AG04450 (cell line): Measurements from ENCODE around the gene COX20. TPM values are rescaled to one million over a fixed set of nuclear protein-coding genes. Genes with fewer than 3 reads are reported as not detected.

Source experiments
- CTCF ChIA-PET: fragments of 300-600, 350-600 bp; formaldehyde crosslinking; extraction: SDS; loops from one replicate; lab custom pipeline; 2022; ENCODE audit warnings: antibody characterized with exemption, inconsistent platforms; lab: Charles Lee
- POLR2A ChIA-PET: fragments of 350-600 bp; formaldehyde crosslinking; extraction: SDS; loops from one replicate; lab custom pipeline; 2021; ENCODE audit warnings: antibody characterized with exemption, inconsistent platforms; lab: Yijun Ruan, JAX
- DNase-seq: peaks from one replicate; pipeline ENCODE4 v3.0.0-alpha.2; 2011; ENCODE audit warnings: low read depth, low spot score
- H3K27ac ChIP-seq: one replicate; pipeline ENCODE4 v1.5.1; 2012; ENCODE audit warnings: low read depth, low read length, control low read depth
- H3K27me3 ChIP-seq: one replicate; pipeline ENCODE4 v1.6.0; 2012; ENCODE audit warnings: low read length; ENCODE audit not compliant: control insufficient read depth, insufficient read depth
- H3K4me3 ChIP-seq: 2 replicates; pipeline ENCODE4 v1.5.1; 2011; ENCODE audit warnings: mild to moderate bottlenecking, low read depth, low read length, control low read depth
- H3K9me3 ChIP-seq: 2 replicates; pipeline ENCODE4 v1.5.1; 2012; ENCODE audit warnings: low read length; ENCODE audit not compliant: control insufficient read depth, insufficient read depth
- polyA plus RNA-seq: library from polyadenylated mRNA; depleted of rRNA; stranded (reverse); fragments of >200 nt; gene quantifications from 2 replicates; pipeline ENCODE4 v1.2.3, GENCODE V29; 2011
- TF ChIP-seq, protein P1 (sequence below): IDR thresholded peaks from 2 replicates; pipeline ENCODE4 v1.5.1; 2011; ENCODE audit warnings: low read depth, low read length, control low read depth, inconsistent platforms

COX20 gene
- polyA plus RNA-seq, 1 experiment: 45.8 TPM

DNA sequence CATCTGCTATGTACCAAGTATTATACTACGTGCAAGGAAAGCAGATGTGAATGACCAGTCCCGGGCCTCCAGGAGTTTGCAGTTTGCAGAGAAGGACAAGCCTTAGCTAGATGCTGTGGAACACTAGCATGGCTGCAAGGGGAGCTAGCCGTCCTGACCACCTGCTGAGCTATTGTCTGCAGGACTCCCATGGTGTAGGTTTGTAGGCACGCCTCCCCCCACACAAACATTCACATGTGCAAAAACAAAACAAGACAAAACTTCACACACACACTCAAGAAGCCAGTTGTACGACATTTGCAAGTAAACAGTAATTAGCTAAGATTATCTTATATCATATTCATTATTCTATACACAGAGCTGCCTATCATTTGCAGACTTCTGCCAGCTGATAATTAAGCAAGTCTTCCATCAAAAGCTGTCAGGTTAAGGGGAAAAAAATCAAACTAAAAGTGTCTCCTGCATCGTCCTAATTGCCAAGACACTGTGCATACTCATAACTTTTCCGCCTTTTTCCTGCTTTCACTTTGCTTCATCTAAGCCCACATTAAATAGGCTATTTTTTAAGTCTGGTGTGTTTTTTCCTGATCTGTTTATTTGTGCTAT is 39.6 kb downstream of the COX20 start:
- TF ChIP-seq, protein P1, sequence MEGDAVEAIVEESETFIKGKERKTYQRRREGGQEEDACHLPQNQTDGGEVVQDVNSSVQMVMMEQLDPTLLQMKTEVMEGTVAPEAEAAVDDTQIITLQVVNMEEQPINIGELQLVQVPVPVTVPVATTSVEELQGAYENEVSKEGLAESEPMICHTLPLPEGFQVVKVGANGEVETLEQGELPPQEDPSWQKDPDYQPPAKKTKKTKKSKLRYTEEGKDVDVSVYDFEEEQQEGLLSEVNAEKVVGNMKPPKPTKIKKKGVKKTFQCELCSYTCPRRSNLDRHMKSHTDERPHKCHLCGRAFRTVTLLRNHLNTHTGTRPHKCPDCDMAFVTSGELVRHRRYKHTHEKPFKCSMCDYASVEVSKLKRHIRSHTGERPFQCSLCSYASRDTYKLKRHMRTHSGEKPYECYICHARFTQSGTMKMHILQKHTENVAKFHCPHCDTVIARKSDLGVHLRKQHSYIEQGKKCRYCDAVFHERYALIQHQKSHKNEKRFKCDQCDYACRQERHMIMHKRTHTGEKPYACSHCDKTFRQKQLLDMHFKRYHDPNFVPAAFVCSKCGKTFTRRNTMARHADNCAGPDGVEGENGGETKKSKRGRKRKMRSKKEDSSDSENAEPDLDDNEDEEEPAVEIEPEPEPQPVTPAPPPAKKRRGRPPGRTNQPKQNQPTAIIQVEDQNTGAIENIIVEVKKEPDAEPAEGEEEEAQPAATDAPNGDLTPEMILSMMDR: no peak

DNA sequence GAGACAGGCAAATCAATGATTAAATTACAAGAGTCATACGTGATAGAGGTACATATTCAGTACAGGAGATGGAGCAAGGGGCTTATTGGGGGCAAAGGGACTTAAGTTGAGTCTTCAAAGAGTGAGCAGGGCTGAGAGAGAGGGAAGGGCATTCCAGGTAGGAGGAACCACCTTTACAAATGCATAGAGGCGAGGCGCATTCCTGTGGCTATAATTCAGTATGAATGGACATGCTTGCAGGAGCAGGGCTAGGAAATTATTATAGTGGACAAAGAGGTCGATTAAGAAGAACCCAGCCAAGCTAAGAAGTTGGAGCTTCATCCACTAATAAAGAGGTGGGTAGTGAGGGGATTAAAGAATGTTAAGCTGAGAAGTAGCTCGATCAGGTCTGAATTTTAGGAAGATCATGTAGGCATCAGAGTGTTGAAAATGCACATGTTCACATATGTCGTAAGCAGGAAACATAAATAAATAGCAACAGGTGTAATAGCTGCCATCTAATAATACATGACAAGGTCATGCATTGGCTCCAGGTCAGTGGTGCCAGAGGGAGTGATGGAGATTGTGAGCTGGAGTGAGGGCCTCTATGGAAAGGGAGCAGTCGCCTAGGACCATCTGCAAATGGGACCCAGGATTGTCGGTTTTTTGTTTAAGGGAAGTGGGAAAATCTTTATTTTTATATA is 40.9 kb downstream of the COX20 start:
- Histone ChIP-seq H3K4me3 (no peak overlapping the region), H3K27me3 (no peaks in the 10 kb centered on the region), H3K9me3 (no peaks in the 10 kb centered on the region; the same call in 1 of the 2 replicates), H3K27ac (no peak overlapping the region)
- TF ChIP-seq, protein P1: no peak
- POLR2A ChIA-PET: interaction anchor here (0.5 kb wide), 1 partner anchor 93 kb away, joined by 3 read pairs; a partner anchor contains a TSS
- DNase-seq: no peak
- CTCF ChIA-PET: interaction anchor here (0.5 kb wide), 1 partner anchor 8 kb away, joined by 4 read pairs; no protein-coding TSS in a partner anchor

More for the DNA sequence above, 39.6 kb downstream of the COX20 start:
- Histone ChIP-seq H3K27me3 (no peaks in the 10 kb centered on the region), H3K27ac (no peak overlapping the region), H3K9me3 (no peaks in the 10 kb centered on the region; the same call in 1 of the 2 replicates), H3K4me3 (no peak overlapping the region)
- no peak for DNase-seq
- POLR2A ChIA-PET: no interaction called here
- CTCF ChIA-PET: no interaction called here

DNA sequence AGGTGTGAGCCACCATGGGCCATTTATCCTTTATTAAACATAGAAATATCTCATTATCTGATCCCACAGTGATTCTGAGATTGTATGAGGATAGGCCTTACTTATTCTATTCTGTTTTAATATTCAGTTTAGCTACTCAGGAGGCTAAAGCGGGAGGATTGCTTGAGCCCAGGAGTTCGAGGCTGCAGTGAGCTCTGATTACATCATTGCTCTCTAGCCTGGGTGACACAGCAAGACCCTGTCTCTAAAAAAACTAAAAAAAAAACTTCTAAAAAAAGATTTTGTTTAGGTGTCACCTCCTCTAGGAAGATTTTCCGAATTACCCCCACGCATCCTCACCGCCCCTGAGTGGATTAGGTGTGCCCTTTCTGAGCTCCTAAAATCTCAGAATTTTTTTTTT is 43.2 kb downstream of the COX20 start:
- Histone ChIP-seq H3K9me3 (no peaks in the 10 kb centered on the region), H3K27ac (no peak overlapping the region), H3K4me3 (no peak overlapping the region), H3K27me3 (no peaks in the 10 kb centered on the region)
- TF ChIP-seq, protein P1: no peak
- ChIA-PET POLR2A (no interaction called here), CTCF (no interaction called here)
- no peak for DNase-seq

- Histone ChIP-seq H3K27me3 (no peaks in the 10 kb centered on the region), H3K9me3 (no peaks in the 10 kb centered on the region), H3K4me3 (no peak overlapping the region), H3K27ac (no peak overlapping the region)
- TF ChIP-seq, protein P1: no peak
- POLR2A ChIA-PET: no interaction called here
- CTCF ChIA-PET: interaction anchor here (0.8 kb wide), 1 partner anchor 15 kb away, joined by 4 read pairs; no protein-coding TSS in a partner anchor
- DNase-seq: no peak
Measured at GRCh38 chr1:244881552-244882280, 46.3 kb downstream of the COX20 start.

DNA sequence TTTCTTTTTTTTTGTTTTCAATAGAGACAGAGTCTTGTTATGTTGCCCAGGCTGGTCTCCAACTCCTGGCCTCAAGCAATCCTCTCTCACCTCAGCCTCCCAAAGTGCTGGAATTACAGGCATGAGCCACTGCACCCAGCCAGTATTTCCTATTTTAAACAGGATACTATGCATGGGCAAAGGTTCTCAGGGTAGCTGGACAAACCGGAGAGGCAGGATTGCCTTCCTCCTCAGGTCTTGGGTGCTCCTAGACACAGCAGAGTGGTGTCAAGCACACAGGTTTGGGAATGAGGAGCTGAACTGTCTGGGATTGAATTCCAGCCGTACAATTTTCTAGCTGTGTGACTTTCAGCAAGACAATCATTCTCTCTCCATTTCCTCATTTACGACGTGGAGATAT is 51.8 kb downstream of the COX20 start:
- Histone ChIP-seq H3K9me3 (no peaks in the 10 kb centered on the region), H3K27me3 (no peaks in the 10 kb centered on the region), H3K4me3 (no peak overlapping the region), H3K27ac (no peak overlapping the region)
- TF ChIP-seq, protein P1: no peak
- DNase-seq: no peak
- ChIA-PET POLR2A (no interaction called here), CTCF (no interaction called here)
